Panc1 (cell line): ENCODE results near the gene ROBO2. TPM values are rescaled to one million over a fixed set of nuclear protein-coding genes. Genes with fewer than 3 reads are reported as not detected.

Experiments used
- ATAC-seq: fragments of 200-7000 bp; cut with Tn5 transposase; 2 replicates; pipeline ENCODE4 v1.9.1; 2020; ENCODE audit warnings: mild to moderate bottlenecking, moderate library complexity
- BruUV-seq: library from RNA; stranded (reverse); fragments of 400-500 nt; replicated peaks from 2 replicates; lab custom pipeline; 2021; lab: Mats Ljungman, UMichigan
- CTCF ChIA-PET: fragments of 300-600 bp; sonication (Branson Sonifier 250); formaldehyde crosslinking; loops from one replicate; lab custom pipeline; 2022; ENCODE audit warnings: antibody characterized with exemption; lab: Charles Lee
- POLR2A ChIA-PET: fragments of 300-600 bp; sonication (Branson Sonifier 250); formaldehyde crosslinking; loops from one replicate; lab custom pipeline; 2022; ENCODE audit warnings: antibody characterized with exemption; lab: Charles Lee
- DNase-seq: peaks from one replicate; pipeline ENCODE4 v3.0.0-alpha.2; 2010; ENCODE audit warnings: low read depth, low spot score
- H3K27ac ChIP-seq: 2 replicates; pipeline ENCODE4 v1.5.1; 2011; ENCODE audit warnings: mild to moderate bottlenecking, low read length, inconsistent platforms
- H3K27me3 ChIP-seq: fragments of 200-500 bp; sonication (Bioruptor generic); 2 replicates; pipeline ENCODE4 v1.6.0; 2014; ENCODE audit warnings: low read length, inconsistent platforms; ENCODE audit not compliant: control insufficient read depth, insufficient read depth
- H3K36me3 ChIP-seq: fragments of 200-500 bp; sonication (Bioruptor generic); 2 replicates; pipeline ENCODE4 v1.5.1; 2014; ENCODE audit warnings: inconsistent platforms, mild to moderate bottlenecking, low read length, moderate library complexity; ENCODE audit not compliant: control insufficient read depth, insufficient read depth
- H3K4me1 ChIP-seq: 2 replicates; pipeline ENCODE4 v1.5.1; 2011; ENCODE audit warnings: inconsistent platforms, mild to moderate bottlenecking, low read length, moderate library complexity; ENCODE audit not compliant: control insufficient read depth, insufficient read depth
- H3K4me3 ChIP-seq, 2 experiments: 2 replicates each; pipeline ENCODE4 v1.5.1; 2011 to 2012; ENCODE audit warnings: low read depth in 2 of 2, low read length in 2 of 2, mild to moderate bottlenecking in 2 of 2, inconsistent platforms in 1 of 2, moderate library complexity in 1 of 2
- H3K9me3 ChIP-seq: fragments of 200-500 bp; sonication (Bioruptor generic); 2 replicates; pipeline ENCODE4 v1.5.1; 2014; ENCODE audit warnings: low read depth, mild to moderate bottlenecking, inconsistent platforms, low read length, moderate library complexity; ENCODE audit not compliant: control insufficient read depth, insufficient read depth
- POLR2AphosphoS5 ChIP-seq: IDR thresholded peaks from 2 replicates; pipeline ENCODE4 v1.6.1; 2012; ENCODE audit warnings: mild to moderate bottlenecking, low read depth, low read length, moderate library complexity
- SIN3A ChIP-seq: IDR thresholded peaks from 2 replicates; pipeline ENCODE4 v1.6.1; 2012; ENCODE audit warnings: low read depth, mild to moderate bottlenecking, low read length, moderate library complexity, borderline replicate concordance; ENCODE audit not compliant: insufficient read depth
- TCF7L2 ChIP-seq: IDR thresholded peaks from 2 replicates; pipeline ENCODE4 v1.6.1; 2011; ENCODE audit warnings: mild to moderate bottlenecking, low read depth, low read length, inconsistent platforms
- in situ Hi-C: cut with HindIII; loops from 2 replicates; pipeline ENCODE4 v1.10.0; 2016; ENCODE audit warnings: low sequenced_read_pairs, low pct_unique_long_range_greater_than_20kb
- intact Hi-C: fragments of 100-400 bp; cut with micrococcal nuclease; formaldehyde crosslinking; loops from one replicate; pipeline ENCODE4 v1.10.0; 2022; ENCODE audit not compliant: unreplicated experiment
- total RNA-seq: library from RNA; stranded (reverse); gene quantifications from one replicate; pipeline ENCODE4 v1.2.1, GENCODE V29; 2021; ENCODE audit not compliant: unreplicated experiment
- TF ChIP-seq, protein P1 (sequence below), 2 experiments: IDR thresholded peaks; 2 replicates each; pipeline ENCODE4 v1.6.1; 2011 to 2012; ENCODE audit warnings: low read depth in 2 of 2, control low read depth in 1 of 2, low read length in 1 of 2, mild to moderate bottlenecking in 1 of 2, moderate library complexity in 1 of 2; ENCODE audit not compliant: insufficient read depth in 1 of 2
- TF ChIP-seq, protein P2 (sequence below): fragments of 450-650 bp; IDR thresholded peaks from 2 replicates; pipeline ENCODE4 v1.5.1; 2017; ENCODE audit warnings: mild to moderate bottlenecking

The ROBO2 gene
- total RNA-seq, 1 experiment from 2014 or later: 1.3 TPM

DNA sequence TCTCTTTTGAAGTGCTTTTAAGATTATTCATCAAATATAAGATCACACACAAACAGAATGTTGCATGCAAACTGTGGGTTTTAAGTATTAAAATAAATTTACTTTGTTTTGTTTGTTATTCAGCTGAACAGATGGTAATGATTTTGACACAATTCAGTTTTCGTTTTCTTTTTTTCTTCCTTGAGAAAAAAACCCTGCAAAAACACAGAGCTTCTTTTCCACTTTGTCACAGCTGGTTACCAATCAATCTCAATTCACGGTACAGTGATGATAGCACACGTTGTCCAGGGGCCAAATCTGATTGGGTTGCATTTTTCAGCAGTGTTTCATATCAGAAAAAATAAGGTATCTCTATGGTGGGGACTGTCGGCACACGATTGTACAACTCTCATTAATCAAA is 473.6 kb downstream of the ROBO2 start:
- POLR2A ChIA-PET: no interaction called here
- H3K27me3 ChIP-seq: no peaks in the 10 kb centered on the region
- in situ Hi-C loops: no loop called here
- intact Hi-C loops: no loop called here
- H3K4me3 ChIP-seq: no peak overlapping the region
- TF ChIP-seq TCF7L2 (no peak), SIN3A (no peak), POLR2AphosphoS5 (no peak)
- TF ChIP-seq, protein P1, sequence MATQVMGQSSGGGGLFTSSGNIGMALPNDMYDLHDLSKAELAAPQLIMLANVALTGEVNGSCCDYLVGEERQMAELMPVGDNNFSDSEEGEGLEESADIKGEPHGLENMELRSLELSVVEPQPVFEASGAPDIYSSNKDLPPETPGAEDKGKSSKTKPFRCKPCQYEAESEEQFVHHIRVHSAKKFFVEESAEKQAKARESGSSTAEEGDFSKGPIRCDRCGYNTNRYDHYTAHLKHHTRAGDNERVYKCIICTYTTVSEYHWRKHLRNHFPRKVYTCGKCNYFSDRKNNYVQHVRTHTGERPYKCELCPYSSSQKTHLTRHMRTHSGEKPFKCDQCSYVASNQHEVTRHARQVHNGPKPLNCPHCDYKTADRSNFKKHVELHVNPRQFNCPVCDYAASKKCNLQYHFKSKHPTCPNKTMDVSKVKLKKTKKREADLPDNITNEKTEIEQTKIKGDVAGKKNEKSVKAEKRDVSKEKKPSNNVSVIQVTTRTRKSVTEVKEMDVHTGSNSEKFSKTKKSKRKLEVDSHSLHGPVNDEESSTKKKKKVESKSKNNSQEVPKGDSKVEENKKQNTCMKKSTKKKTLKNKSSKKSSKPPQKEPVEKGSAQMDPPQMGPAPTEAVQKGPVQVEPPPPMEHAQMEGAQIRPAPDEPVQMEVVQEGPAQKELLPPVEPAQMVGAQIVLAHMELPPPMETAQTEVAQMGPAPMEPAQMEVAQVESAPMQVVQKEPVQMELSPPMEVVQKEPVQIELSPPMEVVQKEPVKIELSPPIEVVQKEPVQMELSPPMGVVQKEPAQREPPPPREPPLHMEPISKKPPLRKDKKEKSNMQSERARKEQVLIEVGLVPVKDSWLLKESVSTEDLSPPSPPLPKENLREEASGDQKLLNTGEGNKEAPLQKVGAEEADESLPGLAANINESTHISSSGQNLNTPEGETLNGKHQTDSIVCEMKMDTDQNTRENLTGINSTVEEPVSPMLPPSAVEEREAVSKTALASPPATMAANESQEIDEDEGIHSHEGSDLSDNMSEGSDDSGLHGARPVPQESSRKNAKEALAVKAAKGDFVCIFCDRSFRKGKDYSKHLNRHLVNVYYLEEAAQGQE (IDR thresholded peaks at IDR 0.05; ENCODE audit: insufficient read depth in 1 of 2, low read depth in 2 of 2, low read length in 1 of 2): no peak
- TF ChIP-seq, protein P2, sequence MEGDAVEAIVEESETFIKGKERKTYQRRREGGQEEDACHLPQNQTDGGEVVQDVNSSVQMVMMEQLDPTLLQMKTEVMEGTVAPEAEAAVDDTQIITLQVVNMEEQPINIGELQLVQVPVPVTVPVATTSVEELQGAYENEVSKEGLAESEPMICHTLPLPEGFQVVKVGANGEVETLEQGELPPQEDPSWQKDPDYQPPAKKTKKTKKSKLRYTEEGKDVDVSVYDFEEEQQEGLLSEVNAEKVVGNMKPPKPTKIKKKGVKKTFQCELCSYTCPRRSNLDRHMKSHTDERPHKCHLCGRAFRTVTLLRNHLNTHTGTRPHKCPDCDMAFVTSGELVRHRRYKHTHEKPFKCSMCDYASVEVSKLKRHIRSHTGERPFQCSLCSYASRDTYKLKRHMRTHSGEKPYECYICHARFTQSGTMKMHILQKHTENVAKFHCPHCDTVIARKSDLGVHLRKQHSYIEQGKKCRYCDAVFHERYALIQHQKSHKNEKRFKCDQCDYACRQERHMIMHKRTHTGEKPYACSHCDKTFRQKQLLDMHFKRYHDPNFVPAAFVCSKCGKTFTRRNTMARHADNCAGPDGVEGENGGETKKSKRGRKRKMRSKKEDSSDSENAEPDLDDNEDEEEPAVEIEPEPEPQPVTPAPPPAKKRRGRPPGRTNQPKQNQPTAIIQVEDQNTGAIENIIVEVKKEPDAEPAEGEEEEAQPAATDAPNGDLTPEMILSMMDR: no peak
- H3K4me1 ChIP-seq: no peaks in the 10 kb centered on the region
- ATAC-seq (no peak), DNase-seq (no peak)
- no peaks in the 10 kb centered on the region for H3K36me3 ChIP-seq
- CTCF ChIA-PET: no interaction called here
- H3K9me3 ChIP-seq: no peaks in the 10 kb centered on the region
- no TSS peak for BruUV-seq
- H3K27ac ChIP-seq: no peak overlapping the region

GRCh38 chr3:77514766-77515165 is 474.9 kb downstream of the ROBO2 start:
- DNase-seq (no peak), ATAC-seq (no peak)
- H3K9me3 ChIP-seq: no peaks in the 10 kb centered on the region
- H3K27ac ChIP-seq: no peak overlapping the region
- in situ Hi-C loops: no loop called here
- CTCF ChIA-PET: no interaction called here
- H3K4me3 ChIP-seq: no peak overlapping the region
- no TSS peak for BruUV-seq
- H3K4me1 ChIP-seq: no peaks in the 10 kb centered on the region
- TF ChIP-seq POLR2AphosphoS5: no peak
- TF ChIP-seq, protein P1 (IDR thresholded peaks at IDR 0.05; ENCODE audit: insufficient read depth in 1 of 2, low read depth in 2 of 2, low read length in 1 of 2): no peak
- no peak for TF ChIP-seq SIN3A
- no peak for TF ChIP-seq TCF7L2
- TF ChIP-seq, protein P2: no peak
- intact Hi-C loops: no loop called here
- no peaks in the 10 kb centered on the region for H3K36me3 ChIP-seq
- no peaks in the 10 kb centered on the region for H3K27me3 ChIP-seq
- POLR2A ChIA-PET: no interaction called here
